ENCODE data around the gene SDK2. TPM values are rescaled to one million over a fixed set of nuclear protein-coding genes. Genes with fewer than 3 reads are reported as not detected.
"Not testable (repeated sequence)": the region's sequence is repeated elsewhere in the genome, so short reads cannot be mapped to it uniquely, and the experiment has no call there.

Gene SDK2
- total and polyA plus RNA-seq, 2 of the 4 experiments (the other 2 are of a cell fraction): under 0.01 to 0.03 TPM

DNA sequence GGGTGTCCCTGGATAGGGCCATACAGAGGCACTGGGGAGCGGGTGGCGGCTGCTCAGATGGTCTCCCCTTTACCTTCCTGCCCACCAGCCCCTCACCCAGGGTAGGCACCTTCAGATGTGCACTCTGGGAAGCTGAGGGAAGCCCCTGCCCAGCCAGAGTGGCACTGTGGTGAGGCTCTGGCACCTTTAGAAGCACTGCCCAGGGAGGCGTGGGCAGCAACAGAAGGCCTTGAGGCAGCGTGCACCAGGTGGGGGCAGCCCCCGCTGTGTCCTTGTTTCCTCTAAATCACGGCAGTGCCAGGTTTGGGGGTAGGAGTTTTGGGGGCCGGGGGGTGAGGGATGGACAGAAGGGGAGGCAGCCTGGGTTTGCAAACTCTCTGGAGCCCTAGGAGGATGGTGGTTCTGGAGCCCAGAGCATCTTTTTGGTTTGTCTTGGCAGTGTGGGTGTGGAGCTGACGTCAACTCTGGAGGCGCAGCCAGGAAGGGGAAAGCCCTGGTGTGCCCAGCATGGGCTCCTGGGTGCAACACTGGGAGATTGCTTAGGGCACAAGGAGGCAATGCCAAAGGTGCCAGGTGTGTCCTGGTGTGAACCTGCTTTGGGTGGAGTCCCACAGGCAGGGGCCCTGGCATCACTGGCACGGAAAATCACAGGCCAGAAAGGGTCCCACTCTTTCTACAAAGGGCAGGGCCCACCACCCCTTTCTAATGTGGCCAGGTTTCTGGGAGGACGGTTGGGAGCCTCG, 309.3 kb downstream of the SDK2 start (continued):
- TF ChIP-seq NFE2L2 (IDR thresholded peaks at IDR 0.05; ENCODE audit: low read depth, low read length): no peak

DNA sequence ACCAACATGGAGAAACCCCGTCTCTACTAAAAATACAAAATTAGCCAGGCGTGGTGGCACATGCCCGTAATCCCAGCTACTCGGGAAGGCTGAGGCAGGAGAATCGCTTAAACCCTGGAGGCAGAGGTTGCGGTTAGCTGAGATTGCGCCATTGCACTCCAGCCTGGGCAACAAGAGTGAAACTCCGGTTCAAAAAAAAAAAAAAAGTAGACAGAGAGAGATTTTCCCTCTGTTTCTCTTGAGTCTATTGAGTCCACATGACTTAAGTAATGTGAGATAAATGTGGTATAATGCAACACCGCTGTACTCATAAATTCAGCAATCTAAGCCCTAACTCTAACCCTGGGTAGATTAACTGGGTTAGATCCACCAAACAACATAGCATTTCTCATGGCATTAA, 310.8 kb downstream of the SDK2 start:
- H3K27me3 ChIP-seq (ENCODE audit: control insufficient read depth, insufficient read depth, low read length); BruUV-seq (replicated peaks); POLR2A ChIA-PET (ENCODE audit: unreplicated experiment); H3K9me3 ChIP-seq (ENCODE audit: control insufficient read depth, insufficient read depth, low read length); in situ Hi-C loops (cut with MboI; ENCODE audit: low sequenced_read_pairs); intact Hi-C loops (cut with micrococcal nuclease); H2AFZ ChIP-seq (replicated peaks; ENCODE audit: low read length, poor library complexity); ATAC-seq (ENCODE audit: low read depth); H3K4me3 ChIP-seq (ENCODE audit: insufficient read depth, low read depth, low read length); H2BK5ac ChIP-seq (ENCODE audit: low read depth, low read length, poor library complexity, severe bottlenecking); H2BK120ac ChIP-seq (ENCODE audit: low read depth, low read length); H3K56ac ChIP-seq (ENCODE audit: extremely low read depth, insufficient read depth, low read length); dilution Hi-C loops (cut with HindIII; ENCODE audit: low sequenced_read_pairs, unreplicated experiment); H3K9ac ChIP-seq (ENCODE audit: low read depth, low read length); H3K14ac ChIP-seq (replicated peaks; ENCODE audit: low read depth, low read length); H3K23ac ChIP-seq (ENCODE audit: low read depth, low read length); H3K36me3 ChIP-seq (ENCODE audit: control insufficient read depth, insufficient read depth, low read length); H4K8ac ChIP-seq (ENCODE audit: low read depth in 2 of 2, low read length in 2 of 2); H3K4ac ChIP-seq (ENCODE audit: low read depth, low read length); H4K20me1 ChIP-seq (ENCODE audit: insufficient read depth, low read length); H3K18ac ChIP-seq (ENCODE audit: low read depth, low read length); H3K79me1 ChIP-seq (ENCODE audit: low read depth in 1 of 2, low read length in 2 of 2); H2AK9ac ChIP-seq (replicated peaks; ENCODE audit: low read depth, low read length, poor library complexity); H4K91ac ChIP-seq (ENCODE audit: insufficient read depth, low read depth, low read length); H2BK20ac ChIP-seq (ENCODE audit: low read depth, low read length); DNase-seq; H2BK15ac ChIP-seq (ENCODE audit: low read depth, low read length); H3K4me2 ChIP-seq (ENCODE audit: low read depth, low read length); H2AK5ac ChIP-seq (ENCODE audit: low read depth, low read length); H3K27ac ChIP-seq (ENCODE audit: insufficient read depth, low read length); H4K5ac ChIP-seq (ENCODE audit: low read depth, low read length): not testable (repeated sequence)
- CTCF ChIA-PET: interaction anchor here (0.7 kb wide), 1 partner anchor 835 kb away, joined by 4 read pairs; no protein-coding TSS in a partner anchor
- Histone ChIP-seq H3K9me1 (ENCODE audit: insufficient read depth, low read length) (peaks cover 10% of the 10 kb centered on the region), H3K4me1 (ENCODE audit: control insufficient read depth, insufficient read depth, low read length) (peaks cover 15% of the 10 kb centered on the region)
- no CpG with 5 or more reads among the region's 9 CpGs for WGBS, 2 experiments (ENCODE audit: extremely low coverage in 2 of 2, insufficient read length in 1 of 2)
